NCI-H2107 (cell line): ENCODE results near the gene NEDD9.

Source experiments
- DNase-seq: peaks from one replicate; lab custom pipeline; 2025; lab: John Stamatoyannopoulos, UW

The NEDD9 gene

GRCh38 chr6:11217360-11218101, 14.9 kb downstream of the NEDD9 start:
- DNase-seq, result no peak

GRCh38 chr6:11215773-11216172, 16.7 kb downstream of the NEDD9 start:
- DNase-seq, result no peak

- no peak for DNase-seq
These were observed 17.6 kb downstream of the NEDD9 start for GRCh38 chr6:11214901-11215300.

- DNase-seq, result no peak
These were observed 18.2 kb downstream of the NEDD9 start for GRCh38 chr6:11214084-11214833.

GRCh38 chr6:11213422-11214021, 18.9 kb downstream of the NEDD9 start:
- no peak for DNase-seq

GRCh38 chr6:11212664-11213063, 19.8 kb downstream of the NEDD9 start:
- no peak for DNase-seq

- no peak for DNase-seq
These were observed 21.2 kb downstream of the NEDD9 start for GRCh38 chr6:11211254-11211653.

- DNase-seq, result no peak
These were observed 21.9 kb downstream of the NEDD9 start for GRCh38 chr6:11210386-11211138.

- DNase-seq, result no peak
These were observed 22.6 kb downstream of the NEDD9 start for GRCh38 chr6:11209906-11210305.

GRCh38 chr6:11209369-11209768, 23.1 kb downstream of the NEDD9 start:
- no peak for DNase-seq

- no peak for DNase-seq
These were observed 23.6 kb downstream of the NEDD9 start for GRCh38 chr6:11208854-11209253.

GRCh38 chr6:11208267-11208666, 24.2 kb downstream of the NEDD9 start:
- DNase-seq, result no peak

GRCh38 chr6:11207199-11207968, 25.1 kb downstream of the NEDD9 start:
- no peak for DNase-seq

- no peak for DNase-seq
These were observed 25.9 kb downstream of the NEDD9 start for GRCh38 chr6:11206576-11206975.

GRCh38 chr6:11204794-11205366, 27.6 kb downstream of the NEDD9 start:
- no peak for DNase-seq

GRCh38 chr6:11204005-11204399, 28.5 kb downstream of the NEDD9 start:
- no peak for DNase-seq

GRCh38 chr6:11203306-11204004, 29.0 kb downstream of the NEDD9 start:
- DNase-seq, result no peak

- no peak for DNase-seq
These were observed 29.8 kb downstream of the NEDD9 start for GRCh38 chr6:11202513-11203305.

GRCh38 chr6:11201772-11202512, 30.5 kb downstream of the NEDD9 start:
- no peak for DNase-seq
